Tibial nerve (tissue), 3 donors: Measurements from ENCODE around the gene LSM14B.

ENCODE experiments used
- POLR2A ChIP-seq, 2 donors: fragments of 450-650 bp; IDR thresholded peaks; one replicate each; pipeline ENCODE4 v1.6.1; 2017; ENCODE audit warnings: antibody characterized with exemption in 2 of 2, mild to moderate bottlenecking in 2 of 2, moderate library complexity in 2 of 2
- TF ChIP-seq, protein P1 (sequence below), 5 experiments: fragments of 200-600 bp in 3 of 5; fragments of 450-650 bp in 2 of 5; sonication (generic) in 3 of 5; IDR thresholded peaks; one replicate each; pipeline ENCODE4 v1.5.1; 2016 to 2019; ENCODE audit warnings: antibody characterized with exemption in 5 of 5, mild to moderate bottlenecking in 3 of 5, moderate library complexity in 2 of 5

DNA sequence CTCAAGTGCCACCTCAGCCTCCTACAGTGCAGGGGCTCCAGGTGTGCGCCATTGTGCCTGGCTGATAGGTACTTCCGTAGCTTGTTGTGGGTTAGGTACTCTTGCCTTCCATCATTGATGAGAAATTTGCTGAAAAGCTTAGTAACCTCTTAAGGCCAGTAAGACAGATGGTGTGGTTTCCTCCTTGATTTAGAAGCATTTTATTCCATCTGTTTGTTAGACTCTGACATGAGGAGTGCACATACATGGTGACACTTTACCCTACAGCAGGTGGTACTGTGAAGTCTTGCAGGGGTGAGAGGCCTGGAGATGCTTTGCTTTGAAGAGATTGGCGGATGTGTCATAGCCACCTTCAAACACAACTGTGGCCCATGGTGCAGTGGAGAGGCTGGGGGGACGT lies 45.8 kb downstream of the LSM14B start:
- TF ChIP-seq, protein P1, sequence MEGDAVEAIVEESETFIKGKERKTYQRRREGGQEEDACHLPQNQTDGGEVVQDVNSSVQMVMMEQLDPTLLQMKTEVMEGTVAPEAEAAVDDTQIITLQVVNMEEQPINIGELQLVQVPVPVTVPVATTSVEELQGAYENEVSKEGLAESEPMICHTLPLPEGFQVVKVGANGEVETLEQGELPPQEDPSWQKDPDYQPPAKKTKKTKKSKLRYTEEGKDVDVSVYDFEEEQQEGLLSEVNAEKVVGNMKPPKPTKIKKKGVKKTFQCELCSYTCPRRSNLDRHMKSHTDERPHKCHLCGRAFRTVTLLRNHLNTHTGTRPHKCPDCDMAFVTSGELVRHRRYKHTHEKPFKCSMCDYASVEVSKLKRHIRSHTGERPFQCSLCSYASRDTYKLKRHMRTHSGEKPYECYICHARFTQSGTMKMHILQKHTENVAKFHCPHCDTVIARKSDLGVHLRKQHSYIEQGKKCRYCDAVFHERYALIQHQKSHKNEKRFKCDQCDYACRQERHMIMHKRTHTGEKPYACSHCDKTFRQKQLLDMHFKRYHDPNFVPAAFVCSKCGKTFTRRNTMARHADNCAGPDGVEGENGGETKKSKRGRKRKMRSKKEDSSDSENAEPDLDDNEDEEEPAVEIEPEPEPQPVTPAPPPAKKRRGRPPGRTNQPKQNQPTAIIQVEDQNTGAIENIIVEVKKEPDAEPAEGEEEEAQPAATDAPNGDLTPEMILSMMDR (IDR thresholded peaks at IDR 0.05): no peak
- TF ChIP-seq POLR2A (IDR thresholded peaks at IDR 0.05): no peak
